ENCODE measurements around the gene ALG1.
A peak's percentile ranks its signal among the peaks of the same experiment; 100 is the strongest.

The ALG1 gene, protein sequence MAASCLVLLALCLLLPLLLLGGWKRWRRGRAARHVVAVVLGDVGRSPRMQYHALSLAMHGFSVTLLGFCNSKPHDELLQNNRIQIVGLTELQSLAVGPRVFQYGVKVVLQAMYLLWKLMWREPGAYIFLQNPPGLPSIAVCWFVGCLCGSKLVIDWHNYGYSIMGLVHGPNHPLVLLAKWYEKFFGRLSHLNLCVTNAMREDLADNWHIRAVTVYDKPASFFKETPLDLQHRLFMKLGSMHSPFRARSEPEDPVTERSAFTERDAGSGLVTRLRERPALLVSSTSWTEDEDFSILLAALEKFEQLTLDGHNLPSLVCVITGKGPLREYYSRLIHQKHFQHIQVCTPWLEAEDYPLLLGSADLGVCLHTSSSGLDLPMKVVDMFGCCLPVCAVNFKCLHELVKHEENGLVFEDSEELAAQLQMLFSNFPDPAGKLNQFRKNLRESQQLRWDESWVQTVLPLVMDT

DNA sequence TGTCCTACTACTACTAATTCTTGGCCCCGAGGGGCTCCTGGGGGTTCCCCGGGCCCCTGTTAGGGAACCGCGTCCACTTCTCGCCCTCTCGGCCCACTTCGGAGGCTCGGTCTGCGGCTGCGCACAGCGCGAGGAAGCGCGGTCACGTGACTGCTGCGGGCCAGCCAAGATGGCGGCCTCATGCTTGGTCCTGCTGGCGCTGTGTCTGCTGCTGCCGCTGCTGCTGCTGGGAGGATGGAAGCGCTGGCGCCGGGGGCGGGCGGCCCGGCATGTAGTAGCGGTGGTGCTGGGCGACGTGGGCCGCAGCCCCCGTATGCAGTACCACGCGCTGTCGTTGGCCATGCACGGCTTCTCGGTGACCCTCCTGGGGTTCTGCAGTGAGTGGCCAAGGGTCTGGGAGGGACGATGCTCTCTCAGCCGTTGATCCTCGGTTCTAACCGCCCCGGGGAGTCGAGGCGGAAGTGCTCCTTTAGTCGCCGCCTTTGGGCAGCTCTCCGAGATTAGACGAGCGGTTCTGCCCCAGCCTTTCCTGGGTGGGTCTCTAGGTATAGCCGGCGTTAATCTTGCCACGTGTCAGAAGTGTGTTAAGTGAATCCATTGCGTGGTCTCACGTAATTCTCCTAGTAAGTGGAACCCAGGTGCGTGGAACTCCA lies at the start of gene ALG1:
Gene ALG1, plus strand, starts transcription at position 163 of the 653 bp plus-strand sequence. Its CDS starts 7 bp downstream, at position 170.
- TF ChIP-seq, protein P1, sequence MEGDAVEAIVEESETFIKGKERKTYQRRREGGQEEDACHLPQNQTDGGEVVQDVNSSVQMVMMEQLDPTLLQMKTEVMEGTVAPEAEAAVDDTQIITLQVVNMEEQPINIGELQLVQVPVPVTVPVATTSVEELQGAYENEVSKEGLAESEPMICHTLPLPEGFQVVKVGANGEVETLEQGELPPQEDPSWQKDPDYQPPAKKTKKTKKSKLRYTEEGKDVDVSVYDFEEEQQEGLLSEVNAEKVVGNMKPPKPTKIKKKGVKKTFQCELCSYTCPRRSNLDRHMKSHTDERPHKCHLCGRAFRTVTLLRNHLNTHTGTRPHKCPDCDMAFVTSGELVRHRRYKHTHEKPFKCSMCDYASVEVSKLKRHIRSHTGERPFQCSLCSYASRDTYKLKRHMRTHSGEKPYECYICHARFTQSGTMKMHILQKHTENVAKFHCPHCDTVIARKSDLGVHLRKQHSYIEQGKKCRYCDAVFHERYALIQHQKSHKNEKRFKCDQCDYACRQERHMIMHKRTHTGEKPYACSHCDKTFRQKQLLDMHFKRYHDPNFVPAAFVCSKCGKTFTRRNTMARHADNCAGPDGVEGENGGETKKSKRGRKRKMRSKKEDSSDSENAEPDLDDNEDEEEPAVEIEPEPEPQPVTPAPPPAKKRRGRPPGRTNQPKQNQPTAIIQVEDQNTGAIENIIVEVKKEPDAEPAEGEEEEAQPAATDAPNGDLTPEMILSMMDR (conservative IDR thresholded peaks at IDR 0.05; ENCODE audit: low read depth), result no peak
- POLR2A ChIA-PET (ENCODE audit: low non-redundant PET), result no interaction called here
- peak within 1 kb of the TSS; percentile 77 for H3K27ac ChIP-seq
- CTCF ChIA-PET, result interaction anchor here (0.7 kb wide), 1 partner anchor 11 kb away, joined by 3 read pairs; no protein-coding TSS in a partner anchor
- DNase-seq (ENCODE audit: low spot score), result peak; percentile 93

DNA sequence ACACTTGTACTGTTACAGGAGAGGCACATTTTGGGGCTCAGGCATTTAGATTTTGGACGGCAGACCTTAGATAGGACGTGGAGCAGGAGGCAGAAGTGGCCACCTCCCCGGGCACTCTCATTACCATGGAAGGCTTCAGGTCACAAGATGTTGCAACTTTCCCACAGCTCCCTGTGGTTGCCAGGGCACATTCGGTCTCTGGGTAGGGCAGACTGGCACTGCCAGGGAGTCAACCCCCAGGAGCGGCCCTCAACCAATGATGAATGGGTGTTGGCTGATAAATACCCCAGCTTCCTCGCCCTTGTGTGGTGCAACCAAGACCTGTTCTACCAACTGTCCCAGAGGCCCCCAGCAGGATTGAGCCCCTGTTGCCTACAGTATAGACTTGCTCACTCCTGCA lies 49.1 kb upstream of the ALG1 start:
- no peak overlapping the region for H3K27ac ChIP-seq
- POLR2A ChIA-PET (ENCODE audit: low non-redundant PET), result no interaction called here

DNA sequence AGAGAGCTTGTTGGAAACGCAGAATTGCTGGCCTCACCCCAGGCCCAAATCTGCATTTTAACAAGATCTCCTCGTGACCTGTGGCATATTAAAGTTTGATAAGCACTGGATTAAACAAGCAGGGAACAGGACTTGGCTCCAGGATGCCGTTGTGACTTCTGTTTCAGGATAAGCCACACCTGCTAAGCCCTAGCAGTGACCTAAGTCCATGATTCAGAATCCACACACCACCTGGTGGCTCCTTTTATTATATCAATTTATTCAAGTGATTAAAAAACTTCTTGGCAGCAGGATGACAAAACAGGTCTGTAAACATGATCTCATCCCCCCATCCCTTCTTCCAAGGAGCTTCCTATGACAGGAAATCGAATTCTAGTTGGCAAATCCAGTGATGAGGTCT lies 47.0 kb upstream of the ALG1 start:
- POLR2A ChIA-PET (ENCODE audit: low non-redundant PET), result no interaction called here
- TF ChIP-seq, protein P1 (conservative IDR thresholded peaks at IDR 0.05; ENCODE audit: low read depth), result peak; percentile 15; the same call in 1 of the 2 replicates
- DNase-seq (ENCODE audit: low spot score), result peak; percentile 64
- no peak overlapping the region for H3K27ac ChIP-seq
- CTCF ChIA-PET, result interaction anchor here (0.6 to 1.6 kb wide), 5 partner anchors 9 to 386 kb away, joined by 3 to 6 read pairs (median 4); partner anchors contain the start of gene NAGPA

More for the DNA sequence above, 49.1 kb upstream of the ALG1 start:
- TF ChIP-seq, protein P1 (conservative IDR thresholded peaks at IDR 0.05; ENCODE audit: low read depth), result no peak
- CTCF ChIA-PET, result interaction anchor here (0.6 kb wide), 1 partner anchor 303 kb away, joined by 3 read pairs; no protein-coding TSS in a partner anchor
- DNase-seq (ENCODE audit: low spot score), result no peak

DNA sequence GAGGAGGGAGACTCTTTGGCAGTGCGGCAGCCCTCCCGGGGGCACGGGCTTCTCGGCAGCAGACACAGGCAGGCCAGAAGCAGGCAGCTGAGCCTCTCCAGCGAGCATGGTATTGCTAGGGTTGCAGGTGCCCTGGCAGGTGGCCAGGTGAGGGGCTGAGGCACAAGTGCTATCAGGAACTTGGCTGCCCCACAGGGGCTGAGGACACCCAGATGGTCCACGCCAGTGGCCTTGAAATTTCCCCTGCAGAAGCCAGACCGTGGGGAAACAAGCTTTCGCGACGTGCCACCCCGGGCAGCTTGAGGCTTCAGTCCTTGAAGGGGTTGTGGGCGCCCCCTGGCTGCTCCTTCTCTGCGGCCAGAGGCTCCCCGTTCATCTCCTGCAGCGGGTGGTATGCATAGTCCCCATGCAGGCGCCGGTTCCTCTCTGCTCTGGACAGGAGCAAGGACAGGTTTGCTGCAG lies 46.4 kb upstream of the ALG1 start:
- POLR2A ChIA-PET (ENCODE audit: low non-redundant PET), result no interaction called here
- CTCF ChIA-PET, result interaction anchor here (0.6 to 1.6 kb wide), 4 partner anchors 9 to 144 kb away, joined by 3 to 6 read pairs (median 4); partner anchors contain the start of gene NAGPA
- TF ChIP-seq, protein P1 (conservative IDR thresholded peaks at IDR 0.05; ENCODE audit: low read depth), result no peak
- H3K27ac ChIP-seq, result no peak overlapping the region
- no peak for DNase-seq (ENCODE audit: low spot score)

DNA sequence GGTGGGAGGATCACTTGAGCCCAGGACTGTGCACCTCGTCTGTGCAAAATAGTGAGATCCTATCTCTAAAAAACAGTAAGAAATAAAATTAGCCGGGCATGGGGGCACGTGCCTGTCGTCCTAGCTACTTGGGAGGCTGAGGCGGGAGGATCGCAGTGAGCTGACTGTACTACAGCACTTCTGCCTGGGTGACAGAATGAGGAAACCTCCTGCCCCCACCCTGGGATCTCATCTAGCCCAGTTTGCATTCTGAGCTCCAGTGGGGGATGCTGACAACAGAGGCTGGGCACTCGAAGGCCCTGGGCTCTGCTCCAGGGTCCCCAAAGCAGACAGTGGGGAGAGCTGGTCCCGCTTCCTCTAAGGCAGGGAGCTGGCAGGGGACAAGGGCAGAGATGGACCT lies 45.0 kb upstream of the ALG1 start:
- ChIA-PET CTCF (no interaction called here), POLR2A (ENCODE audit: low non-redundant PET) (no interaction called here)
- DNase-seq (ENCODE audit: low spot score), result no peak
- TF ChIP-seq, protein P1 (conservative IDR thresholded peaks at IDR 0.05; ENCODE audit: low read depth), result no peak
- no peak overlapping the region for H3K27ac ChIP-seq

DNA sequence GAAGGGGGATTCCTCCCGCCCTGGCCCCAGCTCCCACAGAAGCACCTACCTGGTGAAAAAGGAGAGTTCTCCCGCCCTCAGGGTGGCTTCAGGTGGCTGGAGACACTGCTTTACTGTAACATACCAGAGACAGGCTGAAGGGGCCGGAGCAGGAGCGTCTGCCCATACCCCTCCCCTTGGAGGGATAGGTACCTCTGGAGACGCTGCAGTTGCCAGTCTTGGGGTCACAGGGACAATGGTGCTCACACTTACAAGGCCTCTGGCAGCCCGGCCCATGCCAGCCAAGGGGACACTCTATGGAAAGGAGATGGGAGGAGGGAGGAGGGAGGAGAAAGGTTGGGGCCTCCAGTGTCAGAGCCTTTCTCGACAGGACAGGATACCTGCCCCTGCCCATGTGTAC lies 44.6 kb upstream of the ALG1 start:
- no peak overlapping the region for H3K27ac ChIP-seq
- no peak for DNase-seq (ENCODE audit: low spot score)
- ChIA-PET POLR2A (ENCODE audit: low non-redundant PET) (no interaction called here), CTCF (no interaction called here)
- TF ChIP-seq, protein P1 (conservative IDR thresholded peaks at IDR 0.05; ENCODE audit: low read depth), result no peak
